K562 (cell line): ENCODE measurements around the gene ACTRT3. TPM values are rescaled to one million over a fixed set of nuclear protein-coding genes. Genes with fewer than 3 reads are reported as not detected.

Experiments
- ATF1 ChIP-seq, 2 experiments: fragments of 450-650 bp in 1 of 2; IDR thresholded peaks; 2 replicates each; pipeline ENCODE4 v1.6.1; 2016; ENCODE audit warnings: missing compliant biosample characterization in 1 of 2, missing genetic modification characterization in 1 of 2
- CAMTA2 ChIP-seq: fragments of 250-450 bp; sonication (Bioruptor Pico); conservative IDR thresholded peaks from 2 replicates; pipeline ENCODE4 v1.5.1; 2022
- FOXJ3 ChIP-seq: sonication (generic); formaldehyde crosslinking; IDR thresholded peaks from 2 replicates; pipeline ENCODE4 v1.4.0; 2020; ENCODE audit warnings: mild to moderate bottlenecking, missing genetic modification reagents
- FOXK2 ChIP-seq, 2 experiments: fragments of 450-650 bp; IDR thresholded peaks in 1 of 2; conservative IDR thresholded peaks in 1 of 2; 2 replicates each; pipeline ENCODE4 v1.6.1; 2016; ENCODE audit warnings: low read depth in 2 of 2, mild to moderate bottlenecking in 1 of 2
- KAT7 ChIP-seq: sonication (generic); formaldehyde crosslinking; IDR thresholded peaks from 2 replicates; pipeline ENCODE4 v1.8.0; 2022; ENCODE audit warnings: missing genetic modification reagents, mild to moderate bottlenecking, borderline replicate concordance
- PML ChIP-seq: IDR thresholded peaks from 2 replicates; pipeline ENCODE4 v1.6.1; 2012; ENCODE audit warnings: low read length, inconsistent platforms
- RBM39 ChIP-seq: fragments of 200-400 bp; formaldehyde crosslinking; optimal IDR thresholded peaks from 2 replicates; pipeline ENCODE3; 2018; ENCODE audit warnings: low read depth, low read length
- SIN3B ChIP-seq: fragments of 450-650 bp; IDR thresholded peaks from 2 replicates; pipeline ENCODE4 v1.6.1; 2017; ENCODE audit warnings: low read depth, mild to moderate bottlenecking, moderate library complexity
- SPI1 ChIP-seq: IDR thresholded peaks from 2 replicates; pipeline ENCODE4 v1.6.1; 2011; ENCODE audit warnings: low read depth, low read length, control low read depth, borderline replicate concordance
- TAF9B ChIP-seq: fragments of 450-650 bp; IDR thresholded peaks from 2 replicates; pipeline ENCODE4 v1.6.1; 2018; ENCODE audit warnings: mild to moderate bottlenecking; ENCODE audit not compliant: partially characterized antibody
- YBX1 ChIP-seq: fragments of 450-650 bp; IDR thresholded peaks from 2 replicates; pipeline ENCODE4 v1.7.1; 2016; ENCODE audit warnings: mild to moderate bottlenecking
- ZFP30 ChIP-seq: fragments of 250-450 bp; sonication (Bioruptor Pico); IDR thresholded peaks from 2 replicates; pipeline ENCODE4 v1.8.0; 2022; ENCODE audit warnings: moderate library complexity, mild to moderate bottlenecking, inconsistent platforms, borderline replicate concordance
- ZNF143 ChIP-seq: sonication (generic); formaldehyde crosslinking; IDR thresholded peaks from 2 replicates; pipeline ENCODE4 v1.9.0; 2022; ENCODE audit warnings: mild to moderate bottlenecking, missing genetic modification reagents
- ZNF311 ChIP-seq: fragments of 250-450 bp; sonication (Bioruptor Pico); IDR thresholded peaks from 2 replicates; pipeline ENCODE4 v1.4.0; 2020; ENCODE audit warnings: mild to moderate bottlenecking, moderate library complexity
- ZNF316 ChIP-seq: fragments of 450-650 bp; IDR thresholded peaks from 2 replicates; pipeline ENCODE4 v1.6.1; 2016
- ZNF354B ChIP-seq: fragments of 250-450 bp; sonication (Bioruptor Pico); IDR thresholded peaks from 2 replicates; pipeline ENCODE4 v1.4.0; 2020
- ZNF76 ChIP-seq: fragments of 250-450 bp; sonication (Bioruptor Pico); IDR thresholded peaks from 2 replicates; pipeline ENCODE4 v1.4.0; 2020; ENCODE audit warnings: mild to moderate bottlenecking, moderate library complexity, borderline replicate concordance
- polyA plus RNA-seq, 8 experiments: library from polyadenylated mRNA; depleted of rRNA in 4 of 8; stranded (reverse) in 5 of 8; unstranded in 3 of 8; fragments of >200 nt; fragmentation: Nextera tagmentation in 2 of 8; fragmentation: Illumina TruSeq in 1 of 8; extraction: Ambion mirVana in 2 of 8; extraction: Trizol in 1 of 8; gene quantifications; 2 replicates each; pipeline versions ENCODE4 v1.2.1 to v1.2.3, GENCODE V29; 2011 to 2014; ENCODE audit warnings: inconsistent platforms in 1 of 8, missing spikeins in 1 of 8
- total RNA-seq, 7 experiments: library from RNA; depleted of rRNA in 6 of 7; stranded (reverse); fragments of >200 nt in 6 of 7; fragmentation: Illumina TruSeq in 2 of 7; extraction: Trizol in 2 of 7; gene quantifications; 2 replicates each; pipeline versions ENCODE4 v1.2.1 to v1.2.3, GENCODE V29; 2011 to 2021; ENCODE audit warnings: low replicate concordance in 1 of 7
- TF ChIP-seq, protein P1 (sequence below): fragments of 250-450 bp; sonication (Bioruptor Pico); IDR thresholded peaks from 2 replicates; pipeline ENCODE4 v1.5.0; 2021; ENCODE audit warnings: mild to moderate bottlenecking, borderline replicate concordance
- TF ChIP-seq, protein P2 (sequence below): fragments of 250-450 bp; sonication (Bioruptor Pico); IDR thresholded peaks from 2 replicates; pipeline ENCODE4 v1.4.0; 2020; ENCODE audit warnings: mild to moderate bottlenecking, moderate library complexity, borderline replicate concordance
- TF ChIP-seq, protein P3 (sequence below): fragments of 250-450 bp; sonication (Bioruptor Pico); IDR thresholded peaks from 2 replicates; pipeline ENCODE4 v1.8.0; 2022; ENCODE audit warnings: inconsistent platforms
- TF ChIP-seq, protein P4 (sequence below): fragments of 250-450 bp; sonication (Bioruptor Pico); IDR thresholded peaks from 2 replicates; pipeline ENCODE4 v1.4.0; 2020

Gene ACTRT3
- total and polyA plus RNA-seq, 9 of the 15 experiments (the other 6 are each of a cell fraction or from before 2014, with no cell fraction given) = 0.06 to 0.11 (median 0.07) TPM; not detected in 5

DNA sequence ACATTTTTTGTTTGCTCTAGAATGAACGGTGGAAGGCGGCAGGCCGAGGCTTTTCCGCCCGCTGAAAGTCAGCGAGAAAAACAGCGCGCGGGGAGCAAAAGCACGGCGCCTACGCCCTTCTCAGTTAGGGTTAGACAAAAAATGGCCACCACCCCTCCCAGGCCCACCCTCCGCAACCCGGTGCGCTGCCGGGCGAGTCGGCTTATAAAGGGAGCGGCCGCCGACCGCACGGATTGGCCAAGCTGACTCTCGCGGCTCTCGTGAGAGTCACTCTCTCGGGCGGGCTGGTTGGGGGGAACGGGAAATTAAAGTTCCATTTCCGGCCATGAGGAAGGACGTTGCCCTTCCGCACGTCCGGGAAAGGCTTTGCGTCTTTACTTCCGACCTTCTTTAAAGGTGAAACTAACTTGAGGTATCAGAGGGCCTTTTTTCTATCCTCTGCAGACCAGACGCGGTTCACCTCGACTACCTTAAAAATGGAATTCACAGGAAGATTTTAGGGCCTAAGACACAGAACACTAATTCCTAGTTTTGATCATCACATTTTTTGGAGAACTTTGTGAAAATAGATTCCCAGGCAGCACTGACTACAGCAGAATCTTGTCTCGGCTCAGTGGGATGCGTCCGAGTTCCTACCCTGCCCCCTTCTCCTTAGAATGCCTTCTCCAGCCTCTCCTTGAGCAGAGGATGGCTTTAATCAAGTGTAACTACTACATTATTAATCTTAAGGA is 4.3 kb downstream of the ACTRT3 start, which contains the start of gene TERC (continued):
- TF ChIP-seq, protein P1, sequence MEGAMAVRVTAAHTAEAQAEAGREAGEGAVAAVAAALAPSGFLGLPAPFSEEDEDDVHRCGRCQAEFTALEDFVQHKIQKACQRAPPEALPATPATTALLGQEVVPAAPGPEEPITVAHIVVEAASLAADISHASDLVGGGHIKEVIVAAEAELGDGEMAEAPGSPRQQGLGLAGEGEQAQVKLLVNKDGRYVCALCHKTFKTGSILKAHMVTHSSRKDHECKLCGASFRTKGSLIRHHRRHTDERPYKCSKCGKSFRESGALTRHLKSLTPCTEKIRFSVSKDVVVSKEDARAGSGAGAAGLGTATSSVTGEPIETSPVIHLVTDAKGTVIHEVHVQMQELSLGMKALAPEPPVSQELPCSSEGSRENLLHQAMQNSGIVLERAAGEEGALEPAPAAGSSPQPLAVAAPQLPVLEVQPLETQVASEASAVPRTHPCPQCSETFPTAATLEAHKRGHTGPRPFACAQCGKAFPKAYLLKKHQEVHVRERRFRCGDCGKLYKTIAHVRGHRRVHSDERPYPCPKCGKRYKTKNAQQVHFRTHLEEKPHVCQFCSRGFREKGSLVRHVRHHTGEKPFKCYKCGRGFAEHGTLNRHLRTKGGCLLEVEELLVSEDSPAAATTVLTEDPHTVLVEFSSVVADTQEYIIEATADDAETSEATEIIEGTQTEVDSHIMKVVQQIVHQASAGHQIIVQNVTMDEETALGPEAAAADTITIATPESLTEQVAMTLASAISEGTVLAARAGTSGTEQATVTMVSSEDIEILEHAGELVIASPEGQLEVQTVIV (CRISPR knock-in tag) = peak; percentile 63; the same call in 1 of the 2 replicates
- TF ChIP-seq ZNF354B = no peak; the same call in 1 of the 2 replicates
- TF ChIP-seq ZFP30 (CRISPR knock-in tag) = peak; percentile 49; the same call in 1 of the 2 replicates
- TF ChIP-seq YBX1 = no peak
- TF ChIP-seq, protein P2, sequence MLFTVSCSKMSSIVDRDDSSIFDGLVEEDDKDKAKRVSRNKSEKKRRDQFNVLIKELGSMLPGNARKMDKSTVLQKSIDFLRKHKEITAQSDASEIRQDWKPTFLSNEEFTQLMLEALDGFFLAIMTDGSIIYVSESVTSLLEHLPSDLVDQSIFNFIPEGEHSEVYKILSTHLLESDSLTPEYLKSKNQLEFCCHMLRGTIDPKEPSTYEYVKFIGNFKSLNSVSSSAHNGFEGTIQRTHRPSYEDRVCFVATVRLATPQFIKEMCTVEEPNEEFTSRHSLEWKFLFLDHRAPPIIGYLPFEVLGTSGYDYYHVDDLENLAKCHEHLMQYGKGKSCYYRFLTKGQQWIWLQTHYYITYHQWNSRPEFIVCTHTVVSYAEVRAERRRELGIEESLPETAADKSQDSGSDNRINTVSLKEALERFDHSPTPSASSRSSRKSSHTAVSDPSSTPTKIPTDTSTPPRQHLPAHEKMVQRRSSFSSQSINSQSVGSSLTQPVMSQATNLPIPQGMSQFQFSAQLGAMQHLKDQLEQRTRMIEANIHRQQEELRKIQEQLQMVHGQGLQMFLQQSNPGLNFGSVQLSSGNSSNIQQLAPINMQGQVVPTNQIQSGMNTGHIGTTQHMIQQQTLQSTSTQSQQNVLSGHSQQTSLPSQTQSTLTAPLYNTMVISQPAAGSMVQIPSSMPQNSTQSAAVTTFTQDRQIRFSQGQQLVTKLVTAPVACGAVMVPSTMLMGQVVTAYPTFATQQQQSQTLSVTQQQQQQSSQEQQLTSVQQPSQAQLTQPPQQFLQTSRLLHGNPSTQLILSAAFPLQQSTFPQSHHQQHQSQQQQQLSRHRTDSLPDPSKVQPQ (CRISPR knock-in tag) = no peak
- TF ChIP-seq, protein P3, sequence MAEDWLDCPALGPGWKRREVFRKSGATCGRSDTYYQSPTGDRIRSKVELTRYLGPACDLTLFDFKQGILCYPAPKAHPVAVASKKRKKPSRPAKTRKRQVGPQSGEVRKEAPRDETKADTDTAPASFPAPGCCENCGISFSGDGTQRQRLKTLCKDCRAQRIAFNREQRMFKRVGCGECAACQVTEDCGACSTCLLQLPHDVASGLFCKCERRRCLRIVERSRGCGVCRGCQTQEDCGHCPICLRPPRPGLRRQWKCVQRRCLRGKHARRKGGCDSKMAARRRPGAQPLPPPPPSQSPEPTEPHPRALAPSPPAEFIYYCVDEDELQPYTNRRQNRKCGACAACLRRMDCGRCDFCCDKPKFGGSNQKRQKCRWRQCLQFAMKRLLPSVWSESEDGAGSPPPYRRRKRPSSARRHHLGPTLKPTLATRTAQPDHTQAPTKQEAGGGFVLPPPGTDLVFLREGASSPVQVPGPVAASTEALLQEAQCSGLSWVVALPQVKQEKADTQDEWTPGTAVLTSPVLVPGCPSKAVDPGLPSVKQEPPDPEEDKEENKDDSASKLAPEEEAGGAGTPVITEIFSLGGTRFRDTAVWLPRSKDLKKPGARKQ (CRISPR knock-in tag) = no peak
- no peak for TF ChIP-seq CAMTA2 (CRISPR knock-in tag)
- TF ChIP-seq FOXJ3 = no peak
- TF ChIP-seq ZNF316 = no peak
- TF ChIP-seq ZNF143 = no peak
- TF ChIP-seq SPI1 = no peak
- no peak for TF ChIP-seq ZNF311
- peak; percentile 48 for TF ChIP-seq TAF9B
- TF ChIP-seq RBM39 = no peak
- TF ChIP-seq, protein P4, sequence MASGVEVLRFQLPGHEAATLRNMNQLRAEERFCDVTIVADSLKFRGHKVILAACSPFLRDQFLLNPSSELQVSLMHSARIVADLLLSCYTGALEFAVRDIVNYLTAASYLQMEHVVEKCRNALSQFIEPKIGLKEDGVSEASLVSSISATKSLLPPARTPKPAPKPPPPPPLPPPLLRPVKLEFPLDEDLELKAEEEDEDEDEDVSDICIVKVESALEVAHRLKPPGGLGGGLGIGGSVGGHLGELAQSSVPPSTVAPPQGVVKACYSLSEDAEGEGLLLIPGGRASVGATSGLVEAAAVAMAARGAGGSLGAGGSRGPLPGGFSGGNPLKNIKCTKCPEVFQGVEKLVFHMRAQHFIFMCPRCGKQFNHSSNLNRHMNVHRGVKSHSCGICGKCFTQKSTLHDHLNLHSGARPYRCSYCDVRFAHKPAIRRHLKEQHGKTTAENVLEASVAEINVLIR = no peak
- TF ChIP-seq KAT7 (CRISPR knock-in tag) = no peak
- TF ChIP-seq ZNF76 (CRISPR knock-in tag) = no peak
- TF ChIP-seq SIN3B = no peak
- TF ChIP-seq PML = peak; percentile 79
- TF ChIP-seq ATF1 (CRISPR knock-in tag; IDR thresholded peaks at IDR 0.05) = no peak
- TF ChIP-seq ATF1 (tag; IDR thresholded peaks at IDR 0.05) = peak; percentile 58
- no peak for TF ChIP-seq FOXK2 (conservative IDR thresholded peaks at IDR 0.05 in 1 of 2, IDR thresholded peaks at IDR 0.05 in 1 of 2; ENCODE audit: low read depth in 2 of 2)
